Astrocyte (in vitro differentiated cells and primary cell): ENCODE data around the gene MN1. TPM values are rescaled to one million over a fixed set of nuclear protein-coding genes. Genes with fewer than 3 reads are reported as not detected.

ENCODE experiments used
- DNase-seq: peaks from one replicate; pipeline ENCODE4 v3.0.0-alpha.2; 2010; ENCODE audit warnings: low read depth
- FAIRE-seq: peaks from 2 replicates; lab custom pipeline; 2011; peaks lifted over from hg19 to GRCh38; lab: Jason Lieb, UNC
- H2AFZ ChIP-seq: 2 replicates; pipeline ENCODE4 v1.6.0; 2012; ENCODE audit warnings: low read depth, low read length, inconsistent platforms
- H3K27ac ChIP-seq: 2 replicates; pipeline ENCODE4 v1.5.1; 2011; ENCODE audit warnings: low read depth, low read length, inconsistent platforms
- H3K27me3 ChIP-seq: 2 replicates; pipeline ENCODE4 v1.6.0; 2011; ENCODE audit warnings: low read length, inconsistent platforms; ENCODE audit not compliant: insufficient read depth
- H3K36me3 ChIP-seq: 2 replicates; pipeline ENCODE4 v1.5.1; 2011; ENCODE audit warnings: low read length, inconsistent platforms; ENCODE audit not compliant: insufficient read depth
- H3K4me1 ChIP-seq: 2 replicates; pipeline ENCODE4 v1.5.1; 2011; ENCODE audit warnings: low read length, inconsistent platforms; ENCODE audit not compliant: insufficient read depth
- H3K4me2 ChIP-seq: 2 replicates; pipeline ENCODE4 v1.6.0; 2012; ENCODE audit warnings: low read length, inconsistent platforms
- H3K4me3 ChIP-seq: 2 replicates; pipeline ENCODE4 v1.5.1; 2011; ENCODE audit warnings: low read depth, mild to moderate bottlenecking, low read length, inconsistent platforms; ENCODE audit not compliant: insufficient read depth
- H3K79me2 ChIP-seq: 2 replicates; pipeline ENCODE4 v1.6.0; 2012; ENCODE audit warnings: mild to moderate bottlenecking, low read length, inconsistent platforms; ENCODE audit not compliant: insufficient read depth
- H3K9ac ChIP-seq: 2 replicates; pipeline ENCODE4 v1.6.0; 2012; ENCODE audit warnings: mild to moderate bottlenecking, low read length, inconsistent platforms
- H3K9me3 ChIP-seq: 2 replicates; pipeline ENCODE4 v1.5.1; 2012; ENCODE audit warnings: low read depth, mild to moderate bottlenecking, low read length, inconsistent platforms; ENCODE audit not compliant: insufficient read depth
- H4K20me1 ChIP-seq: 2 replicates; pipeline ENCODE4 v1.6.0; 2012; ENCODE audit warnings: low read length, inconsistent platforms; ENCODE audit not compliant: insufficient read depth
- H3K27ac Mint-ChIP-seq: one replicate; pipeline ENCODE4 v1.8.0; 2021; ENCODE audit warnings: mild to moderate bottlenecking, mixed read lengths; ENCODE audit not compliant: unreplicated experiment
- H3K27me3 Mint-ChIP-seq: one replicate; pipeline ENCODE4 v1.8.0; 2021; ENCODE audit warnings: low read depth, mixed read lengths; ENCODE audit not compliant: unreplicated experiment
- H3K36me3 Mint-ChIP-seq: one replicate; pipeline ENCODE4 v1.8.0; 2021; ENCODE audit warnings: low read depth, mixed read lengths; ENCODE audit not compliant: unreplicated experiment
- H3K4me1 Mint-ChIP-seq: one replicate; pipeline ENCODE4 v1.8.0; 2021; ENCODE audit warnings: low read depth, mixed read lengths; ENCODE audit not compliant: unreplicated experiment
- H3K4me3 Mint-ChIP-seq: one replicate; pipeline ENCODE4 v1.8.0; 2021; ENCODE audit warnings: mild to moderate bottlenecking, moderate library complexity, mixed read lengths; ENCODE audit not compliant: unreplicated experiment
- H3K9me3 Mint-ChIP-seq: one replicate; pipeline ENCODE4 v1.8.0; 2021; ENCODE audit warnings: mild to moderate bottlenecking, mixed read lengths; ENCODE audit not compliant: unreplicated experiment
- EZH2 ChIP-seq: IDR thresholded peaks from 2 replicates; pipeline ENCODE4 v1.6.1; 2012; ENCODE audit warnings: mild to moderate bottlenecking, low read length, inconsistent platforms; ENCODE audit not compliant: insufficient read depth
- total RNA-seq: library from RNA; stranded (reverse); gene quantifications from 2 replicates; pipeline ENCODE4 v1.2.1, GENCODE V29; 2021
- TF ChIP-seq, protein P1 (sequence below): IDR thresholded peaks from 2 replicates; pipeline ENCODE4 v1.5.1; 2011; ENCODE audit warnings: low read depth, mild to moderate bottlenecking, inconsistent platforms, low read length, moderate library complexity; ENCODE audit not compliant: insufficient read depth

Gene MN1
- total RNA-seq, 1 donor from 2014 or later = 98.6 TPM

DNA sequence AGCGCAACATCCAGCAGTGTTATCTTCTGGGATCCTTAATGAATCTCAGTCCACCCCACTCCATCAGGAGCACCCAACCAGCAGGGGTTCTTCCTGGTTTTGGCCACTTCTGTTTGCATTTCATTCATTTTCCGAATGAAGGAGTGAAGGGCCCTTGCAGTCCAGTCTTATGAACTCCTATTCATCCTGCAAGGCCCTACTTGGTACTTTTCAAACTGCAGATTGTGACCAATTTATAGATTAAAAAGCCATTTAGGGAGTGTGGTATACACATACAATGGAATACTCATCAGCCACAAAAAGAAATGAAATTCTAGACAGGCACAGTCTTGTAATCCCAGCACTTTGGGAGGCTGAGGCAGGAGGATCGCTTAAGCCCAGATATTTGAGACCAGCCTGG, 10.2 kb upstream of the MN1 start:
- H3K4me3 ChIP-seq = no peak overlapping the region
- H3K79me2 ChIP-seq = no peaks in the 10 kb centered on the region
- H3K9ac ChIP-seq = no peak overlapping the region
- no peaks in the 10 kb centered on the region for H3K9me3 Mint-ChIP-seq
- no peak overlapping the region for H3K27ac ChIP-seq
- H3K4me2 ChIP-seq = no peak overlapping the region
- H3K27me3 Mint-ChIP-seq = peaks cover 28% of the 10 kb centered on the region
- no peak overlapping the region for H2AFZ ChIP-seq
- H3K4me1 ChIP-seq = peaks cover 9% of the 10 kb centered on the region
- H3K4me1 Mint-ChIP-seq = peaks cover 18% of the 10 kb centered on the region
- DNase-seq = no peak
- no peak overlapping the region for H3K4me3 Mint-ChIP-seq
- FAIRE-seq = no peak
- H3K27me3 ChIP-seq = no peaks in the 10 kb centered on the region
- no peaks in the 10 kb centered on the region for H3K36me3 Mint-ChIP-seq
- H3K27ac Mint-ChIP-seq = no peak overlapping the region
- TF ChIP-seq EZH2 = no peak
- TF ChIP-seq, protein P1, sequence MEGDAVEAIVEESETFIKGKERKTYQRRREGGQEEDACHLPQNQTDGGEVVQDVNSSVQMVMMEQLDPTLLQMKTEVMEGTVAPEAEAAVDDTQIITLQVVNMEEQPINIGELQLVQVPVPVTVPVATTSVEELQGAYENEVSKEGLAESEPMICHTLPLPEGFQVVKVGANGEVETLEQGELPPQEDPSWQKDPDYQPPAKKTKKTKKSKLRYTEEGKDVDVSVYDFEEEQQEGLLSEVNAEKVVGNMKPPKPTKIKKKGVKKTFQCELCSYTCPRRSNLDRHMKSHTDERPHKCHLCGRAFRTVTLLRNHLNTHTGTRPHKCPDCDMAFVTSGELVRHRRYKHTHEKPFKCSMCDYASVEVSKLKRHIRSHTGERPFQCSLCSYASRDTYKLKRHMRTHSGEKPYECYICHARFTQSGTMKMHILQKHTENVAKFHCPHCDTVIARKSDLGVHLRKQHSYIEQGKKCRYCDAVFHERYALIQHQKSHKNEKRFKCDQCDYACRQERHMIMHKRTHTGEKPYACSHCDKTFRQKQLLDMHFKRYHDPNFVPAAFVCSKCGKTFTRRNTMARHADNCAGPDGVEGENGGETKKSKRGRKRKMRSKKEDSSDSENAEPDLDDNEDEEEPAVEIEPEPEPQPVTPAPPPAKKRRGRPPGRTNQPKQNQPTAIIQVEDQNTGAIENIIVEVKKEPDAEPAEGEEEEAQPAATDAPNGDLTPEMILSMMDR = no peak
- H3K9me3 ChIP-seq = no peaks in the 10 kb centered on the region
- H3K36me3 ChIP-seq = no peaks in the 10 kb centered on the region
- no peaks in the 10 kb centered on the region for H4K20me1 ChIP-seq

DNA sequence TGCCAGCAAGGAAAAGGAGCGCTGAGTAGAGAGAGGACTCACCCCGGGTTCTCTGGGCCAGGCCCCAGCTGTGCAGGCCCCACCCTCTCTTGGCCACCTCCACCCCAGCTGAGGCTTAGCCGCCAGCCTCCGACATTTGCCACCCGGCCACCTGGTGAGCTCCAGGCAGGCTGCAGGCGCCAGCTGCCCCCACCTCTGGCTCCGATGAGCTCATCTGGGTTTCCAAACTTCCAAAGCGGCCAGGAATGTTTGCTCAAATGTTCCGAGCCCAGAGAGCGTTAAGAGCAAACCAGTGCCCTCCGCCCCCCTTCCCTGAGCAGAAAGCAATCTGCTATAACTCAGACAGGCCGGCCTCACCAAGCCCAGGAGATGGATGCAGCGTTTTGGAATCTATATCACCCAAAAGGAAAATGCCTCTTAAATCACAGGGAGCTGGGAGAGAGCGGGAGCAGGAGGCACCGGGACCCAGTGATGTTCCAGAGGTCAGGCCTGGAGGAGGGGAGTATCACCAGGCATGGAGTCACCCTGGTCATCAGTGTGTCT, 9.1 kb upstream of the MN1 start:
- Mint-ChIP-seq H3K4me3 (no peak overlapping the region), H3K27me3 (peaks cover 22% of the 10 kb centered on the region), H3K27ac (no peak overlapping the region), H3K4me1 (peaks cover 18% of the 10 kb centered on the region), H3K9me3 (no peaks in the 10 kb centered on the region), H3K36me3 (no peaks in the 10 kb centered on the region)
- H3K36me3 ChIP-seq = no peaks in the 10 kb centered on the region
- no peak overlapping the region for H2AFZ ChIP-seq
- TF ChIP-seq EZH2 = no peak
- TF ChIP-seq, protein P1 = no peak
- peaks cover 9% of the 10 kb centered on the region for H3K4me1 ChIP-seq
- H3K4me2 ChIP-seq = peak overlapping the region; percentile 57
- DNase-seq = peak; percentile 69
- H3K79me2 ChIP-seq = no peaks in the 10 kb centered on the region
- no peak for FAIRE-seq
- no peaks in the 10 kb centered on the region for H3K27me3 ChIP-seq
- H3K9ac ChIP-seq = no peak overlapping the region
- no peak overlapping the region for H3K4me3 ChIP-seq
- no peaks in the 10 kb centered on the region for H3K9me3 ChIP-seq
- H3K27ac ChIP-seq = no peak overlapping the region
- H4K20me1 ChIP-seq = no peaks in the 10 kb centered on the region
